GM21447 (cell line): ENCODE measurements around the gene ITGB3.

Experiments used
- ATAC-seq: cut with Tn5 transposase; IDR thresholded peaks from one replicate; pipeline ENCODE4 v1.9.1; 2021; ENCODE audit not compliant: unreplicated experiment

The ITGB3 gene

DNA sequence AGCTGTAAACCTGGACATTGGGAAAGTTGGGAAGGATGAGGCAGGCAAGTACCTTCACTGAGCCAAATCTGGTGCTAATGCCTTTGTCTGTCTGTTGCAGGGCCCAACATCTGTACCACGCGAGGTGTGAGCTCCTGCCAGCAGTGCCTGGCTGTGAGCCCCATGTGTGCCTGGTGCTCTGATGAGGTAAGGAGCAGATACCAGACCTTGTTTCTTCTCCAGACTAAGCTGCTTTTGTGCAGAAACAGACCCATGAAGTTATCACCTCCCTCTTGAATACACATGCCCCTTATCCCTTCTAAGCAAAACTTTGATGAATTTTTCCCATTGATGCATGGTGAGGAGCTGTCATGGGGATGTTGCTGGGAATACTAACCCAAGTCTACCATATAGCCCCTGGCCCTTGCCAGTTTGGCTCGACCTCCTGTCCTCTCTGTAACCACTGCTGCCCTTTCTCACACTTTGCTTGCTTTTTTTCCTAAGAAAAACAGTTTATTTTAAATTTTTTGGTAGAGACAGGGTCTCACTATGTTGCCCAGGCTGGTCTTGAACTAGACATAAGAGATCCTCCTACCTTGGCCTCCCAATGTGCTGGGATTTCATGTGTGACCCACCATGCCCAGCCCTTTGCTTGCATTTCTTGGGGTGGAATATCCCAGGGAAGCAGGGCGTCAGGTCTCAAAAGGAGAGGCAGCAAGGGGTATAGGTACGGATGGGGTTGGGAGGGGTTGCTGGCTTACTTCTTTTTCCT is 20.9 kb downstream of the ITGB3 start:
- no peak for ATAC-seq

DNA sequence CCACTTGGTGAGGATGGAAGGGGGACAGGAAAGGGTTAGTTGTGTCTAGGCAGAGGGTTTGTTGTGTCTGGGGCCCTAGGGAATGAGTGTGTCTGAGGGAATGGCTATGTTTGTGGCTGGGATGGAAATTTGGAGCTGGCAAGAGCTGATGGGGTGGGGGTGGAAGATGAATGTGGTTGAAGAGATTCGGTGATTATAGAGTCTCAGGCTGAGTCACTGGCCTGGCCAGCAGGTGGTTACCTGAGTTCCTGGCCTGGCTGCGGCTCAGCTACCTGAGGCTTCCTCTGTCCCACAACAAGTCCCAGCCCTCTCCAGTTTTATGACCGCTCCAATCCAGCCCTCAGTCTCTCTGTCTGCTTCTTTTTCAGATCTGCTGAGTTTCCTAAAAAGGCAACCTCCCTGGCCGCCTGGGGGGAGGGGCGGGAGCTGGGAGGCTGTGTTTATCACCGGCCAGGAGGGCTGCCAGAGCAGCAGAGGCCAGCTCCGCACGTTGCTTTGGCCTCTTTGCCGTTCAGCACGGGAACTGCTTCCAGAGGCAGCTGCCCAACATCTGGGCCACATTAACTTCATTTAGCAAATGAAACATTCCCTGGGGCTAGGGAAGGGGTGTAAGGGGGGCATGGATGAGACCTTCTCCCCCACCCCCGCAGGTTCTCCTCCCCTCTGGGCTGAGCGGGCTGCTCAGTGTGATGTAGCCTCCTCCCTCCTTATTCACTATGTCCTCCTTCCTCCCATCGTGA is 21.8 kb downstream of the ITGB3 start:
- ATAC-seq: no peak

DNA sequence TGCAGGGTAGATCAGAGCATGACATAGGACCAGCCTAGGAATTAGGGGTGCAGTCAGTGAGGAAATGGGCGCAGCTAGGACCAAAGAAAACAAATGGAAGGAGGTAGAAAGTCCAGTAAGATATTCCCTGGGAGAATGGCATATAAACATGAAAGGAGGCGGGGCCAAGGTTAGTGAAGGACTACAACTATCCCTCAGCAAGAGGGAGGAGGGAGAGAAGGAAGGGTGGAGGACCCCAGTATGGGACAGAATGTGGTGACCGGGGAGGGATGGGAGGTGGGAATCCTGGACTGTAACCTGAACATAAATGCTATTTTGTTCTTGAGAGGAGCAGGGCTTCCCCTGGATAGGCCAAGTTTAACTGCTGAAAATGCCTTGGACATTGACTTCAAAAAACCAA is 22.8 kb downstream of the ITGB3 start:
- ATAC-seq: no peak

DNA sequence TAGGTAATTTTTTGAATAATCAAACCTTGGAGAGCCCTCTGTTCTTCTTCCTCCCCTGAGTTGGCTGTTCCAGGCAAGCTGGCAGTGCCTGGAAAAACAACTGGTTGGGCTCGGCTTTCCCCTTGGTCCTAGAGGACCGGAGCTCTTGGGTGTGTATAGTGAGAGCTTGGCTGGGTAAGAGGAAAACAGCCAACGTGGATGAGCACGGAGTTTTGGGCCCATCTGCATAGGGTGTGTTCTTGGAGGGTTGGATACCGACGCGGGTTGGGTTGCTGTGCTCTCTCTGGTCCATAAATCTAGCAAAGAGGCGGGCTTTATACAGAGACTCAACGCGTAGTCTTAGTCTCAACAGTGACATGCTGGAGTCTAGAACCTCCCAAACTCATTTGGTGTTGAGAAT is 23.2 kb downstream of the ITGB3 start:
- ATAC-seq: no peak

DNA sequence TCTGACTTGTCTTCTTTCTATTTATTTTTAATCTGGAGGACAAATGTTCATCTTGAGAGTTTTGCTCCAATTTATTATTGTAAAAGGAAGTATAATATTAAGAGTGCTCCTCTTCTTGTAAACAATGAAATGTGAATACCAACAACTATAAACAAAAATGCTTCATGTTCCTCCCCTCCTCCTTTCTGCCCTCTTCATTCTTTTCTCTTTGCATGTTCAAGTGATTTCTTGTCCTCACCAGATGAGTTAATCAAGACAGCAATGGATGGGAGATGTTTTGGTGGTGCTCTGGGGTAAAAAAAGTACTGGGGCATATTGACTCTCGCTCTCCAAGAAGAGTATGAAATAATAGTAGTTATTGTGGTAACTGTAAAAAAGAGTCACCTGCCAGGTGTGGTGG is 24.3 kb downstream of the ITGB3 start:
- ATAC-seq: no peak

DNA sequence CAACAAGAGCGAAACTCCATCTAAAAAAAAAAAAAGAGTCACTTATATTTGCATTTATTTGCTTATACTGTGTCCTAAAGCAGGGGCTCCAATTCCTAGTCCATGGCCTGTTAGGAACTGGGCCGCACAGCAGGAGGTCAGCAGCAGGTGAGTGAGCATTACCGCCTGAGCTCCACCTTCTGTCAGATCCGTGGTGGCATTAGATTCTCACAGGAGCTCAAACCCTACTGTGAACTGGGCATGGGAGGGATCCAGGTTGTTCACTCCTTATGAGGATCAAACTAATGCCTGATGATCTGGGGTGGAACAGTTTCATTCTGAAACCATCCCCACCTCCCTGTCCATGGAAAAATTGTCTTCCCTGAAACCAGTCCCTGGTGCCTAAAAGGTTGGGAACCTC is 24.9 kb downstream of the ITGB3 start:
- ATAC-seq: no peak

DNA sequence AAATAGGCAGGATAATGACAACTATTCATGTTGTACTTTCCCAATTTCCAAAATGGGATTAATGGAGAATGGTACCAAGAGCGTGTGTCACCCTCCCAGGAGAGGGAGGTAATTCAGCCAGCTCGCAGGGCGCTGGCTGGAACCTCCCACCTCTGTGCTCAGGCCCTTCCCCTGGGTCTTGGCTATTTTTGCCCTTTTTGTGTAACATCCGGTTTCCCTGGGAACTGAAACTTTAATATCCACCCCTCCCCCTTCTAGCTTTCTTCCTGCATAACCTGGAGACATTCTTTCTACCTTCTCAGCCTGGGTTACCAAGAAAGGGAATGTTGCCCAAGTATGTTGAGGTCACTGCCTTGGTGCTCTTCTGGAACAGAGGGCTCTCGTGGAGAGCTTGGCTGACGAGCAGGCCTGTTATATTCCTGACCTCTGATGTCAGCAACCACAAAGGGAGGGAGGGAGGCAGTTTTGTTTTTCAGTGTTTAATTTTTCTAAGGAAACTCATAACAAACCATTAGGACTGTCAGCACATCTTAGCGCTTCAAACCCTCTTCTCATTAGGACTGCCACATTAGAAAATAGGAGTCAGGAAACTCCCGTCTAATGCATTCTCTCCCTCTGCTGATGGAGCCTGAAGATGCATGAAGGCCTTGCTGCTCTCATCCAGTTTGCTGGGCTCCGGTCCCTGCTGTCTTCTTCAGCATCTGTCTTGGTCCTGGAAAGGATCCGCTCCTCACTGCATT is 25.6 kb downstream of the ITGB3 start:
- ATAC-seq: peak; percentile 80

DNA sequence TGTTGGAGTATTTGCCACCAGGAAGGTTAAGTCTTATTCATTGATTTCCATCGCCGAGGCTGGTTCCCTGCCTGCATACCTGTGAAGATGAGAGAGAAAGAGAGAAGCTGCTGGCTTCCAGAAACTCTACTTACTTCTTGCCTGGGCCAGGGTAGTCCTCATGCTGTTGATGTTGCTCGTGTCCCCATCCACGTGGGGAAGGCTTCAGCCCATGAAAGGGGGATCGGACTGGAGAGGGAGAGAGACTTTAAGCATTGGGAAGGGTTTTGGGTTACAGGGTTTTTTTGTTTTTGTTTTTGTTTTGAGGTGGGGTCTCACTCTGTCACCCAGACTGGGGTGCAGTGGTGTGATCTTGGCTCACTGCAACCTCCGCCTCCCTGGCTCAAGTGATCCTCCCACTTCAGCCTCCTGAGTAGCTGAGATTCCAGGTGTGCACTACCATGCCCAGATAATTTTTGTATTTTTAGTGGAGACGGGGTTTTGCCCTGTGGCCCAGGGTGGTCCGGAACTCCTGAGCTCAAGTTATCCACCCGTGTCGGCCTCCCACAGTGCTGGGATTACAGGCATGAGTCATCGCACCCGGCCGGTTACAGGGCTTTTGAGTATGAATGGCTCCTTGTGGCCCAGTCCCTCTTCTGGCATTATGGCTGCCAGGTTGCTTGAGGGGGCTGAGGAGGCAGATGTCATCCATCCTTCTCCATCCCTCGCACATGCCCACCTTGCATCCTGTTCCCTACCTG is 26.6 kb downstream of the ITGB3 start:
- no peak for ATAC-seq

DNA sequence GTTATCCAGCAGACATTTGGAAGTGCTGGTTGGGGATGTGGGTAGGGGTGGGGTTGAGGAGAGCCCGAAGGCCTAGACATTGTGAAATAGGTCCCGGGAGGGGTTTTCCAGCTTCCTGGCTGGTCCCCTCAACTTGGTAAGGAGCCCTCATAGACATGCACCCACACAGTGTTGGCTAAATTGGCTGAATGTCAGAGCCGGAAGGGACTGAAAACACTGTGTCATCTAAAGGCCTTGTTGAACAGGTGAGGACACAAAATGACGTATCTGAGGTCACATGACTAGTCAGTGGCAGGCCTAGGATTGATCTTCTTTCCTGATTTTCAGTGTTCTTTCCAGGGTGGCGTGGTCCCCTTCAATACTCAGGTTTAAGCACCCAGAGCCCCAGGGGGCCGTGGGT is 27.6 kb downstream of the ITGB3 start:
- no peak for ATAC-seq

DNA sequence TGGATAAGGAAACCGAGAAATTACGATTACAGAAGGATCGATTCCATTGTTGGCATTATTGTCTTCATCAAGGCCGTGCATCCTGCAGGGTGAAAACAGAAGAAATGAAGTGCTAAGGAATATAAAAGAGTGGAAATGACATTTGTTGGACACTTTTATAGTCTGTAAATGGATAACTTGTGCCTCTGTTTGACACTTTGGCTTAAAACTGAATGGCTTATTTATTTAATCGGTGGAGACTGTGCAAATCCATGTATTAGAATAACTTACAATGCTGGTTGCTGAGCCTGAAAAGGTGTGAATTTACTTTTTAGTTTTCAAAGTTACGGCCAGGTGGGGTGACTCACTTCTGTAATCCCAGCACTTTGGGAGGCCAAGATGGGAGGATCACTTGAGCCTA is 31.4 kb downstream of the ITGB3 start:
- ATAC-seq: no peak

DNA sequence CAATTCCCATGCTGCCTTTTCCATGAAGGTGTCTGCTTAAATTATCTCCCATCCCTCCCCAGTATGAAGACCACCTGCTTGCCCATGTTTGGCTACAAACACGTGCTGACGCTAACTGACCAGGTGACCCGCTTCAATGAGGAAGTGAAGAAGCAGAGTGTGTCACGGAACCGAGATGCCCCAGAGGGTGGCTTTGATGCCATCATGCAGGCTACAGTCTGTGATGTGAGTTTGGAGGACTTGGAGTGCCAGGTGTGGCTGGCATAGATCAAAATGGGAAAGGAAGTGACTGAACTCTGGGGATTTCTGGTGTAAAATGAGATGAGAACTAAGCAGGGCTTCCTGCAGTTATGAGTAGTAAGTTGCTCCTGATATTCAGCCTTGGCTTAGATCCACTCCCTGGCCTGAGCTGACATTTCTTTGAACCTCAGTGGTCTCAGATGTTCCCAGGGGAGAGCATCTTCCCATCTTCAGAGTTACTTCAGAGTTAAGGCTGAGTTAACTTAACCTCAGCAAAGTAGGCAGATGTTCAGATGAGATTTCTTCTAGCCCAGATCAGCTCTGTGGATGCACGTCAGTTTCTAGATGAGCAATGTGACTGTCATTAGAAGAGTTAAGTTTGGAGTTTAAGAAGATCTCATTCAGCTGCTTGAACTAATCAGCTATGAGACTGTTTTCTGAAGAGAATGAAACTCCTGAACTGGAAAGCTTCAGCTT is 32.7 kb downstream of the ITGB3 start:
- peak; percentile 73 for ATAC-seq

DNA sequence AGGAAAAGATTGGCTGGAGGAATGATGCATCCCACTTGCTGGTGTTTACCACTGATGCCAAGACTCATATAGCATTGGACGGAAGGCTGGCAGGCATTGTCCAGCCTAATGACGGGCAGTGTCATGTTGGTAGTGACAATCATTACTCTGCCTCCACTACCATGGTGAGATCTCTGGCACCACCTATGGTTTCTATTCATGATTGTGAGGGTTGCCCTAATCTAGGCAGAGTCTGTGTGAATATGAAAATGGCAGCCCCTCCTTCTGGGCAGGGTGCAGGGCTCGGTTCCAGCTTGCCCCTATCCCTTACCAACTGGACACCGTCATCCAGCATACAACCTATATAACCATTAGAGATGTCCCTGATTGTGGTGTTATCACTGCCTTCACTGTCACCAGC is 33.4 kb downstream of the ITGB3 start:
- ATAC-seq: peak; percentile 41

DNA sequence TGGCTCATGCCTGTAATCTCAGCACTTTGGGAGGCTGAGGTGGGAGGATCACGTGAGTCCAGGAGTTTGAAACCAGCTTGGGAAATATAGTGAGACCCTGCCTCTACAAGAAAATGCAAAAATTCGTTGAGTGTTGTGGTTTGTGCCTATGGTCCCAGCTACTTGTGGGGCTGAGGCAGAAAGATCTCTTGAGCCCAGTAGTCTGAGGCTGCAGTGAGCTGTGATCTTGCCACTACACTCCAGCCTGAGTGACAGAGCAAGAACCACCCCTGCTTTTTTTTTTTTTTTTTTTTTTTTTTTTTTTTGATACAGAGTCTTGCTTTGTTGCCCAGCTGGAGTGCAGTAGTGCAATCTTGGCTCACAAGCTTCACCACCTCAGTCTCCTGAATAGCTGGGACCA is 34.0 kb downstream of the ITGB3 start:
- no peak for ATAC-seq

DNA sequence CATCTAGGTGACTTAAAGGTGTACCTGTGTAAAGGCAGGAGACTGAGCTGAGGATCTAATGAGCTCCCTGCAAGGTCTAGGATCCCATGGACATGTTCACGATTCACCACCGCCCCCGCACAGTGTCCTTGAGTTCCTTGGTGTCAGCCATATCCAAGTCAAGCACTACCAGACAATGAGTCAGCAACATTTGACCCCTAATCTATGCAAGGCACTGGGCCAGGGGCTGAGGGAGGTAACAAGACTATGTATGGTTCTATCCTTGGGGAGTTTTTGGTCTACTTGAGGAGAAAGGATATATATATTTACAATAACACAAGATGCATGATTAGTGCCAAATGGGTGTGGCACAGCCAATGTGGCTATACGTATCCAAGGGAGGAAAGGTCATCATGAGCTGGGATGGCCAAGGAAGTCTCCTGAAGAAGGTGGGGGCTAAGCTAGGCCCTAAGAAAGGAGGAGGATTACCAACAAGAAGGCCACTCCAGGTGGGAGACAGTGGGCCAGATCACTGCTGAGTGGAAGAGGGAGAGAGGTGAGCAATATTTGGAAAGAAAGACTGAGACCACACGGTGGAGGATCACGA is 35.0 kb downstream of the ITGB3 start:
- ATAC-seq: no peak

DNA sequence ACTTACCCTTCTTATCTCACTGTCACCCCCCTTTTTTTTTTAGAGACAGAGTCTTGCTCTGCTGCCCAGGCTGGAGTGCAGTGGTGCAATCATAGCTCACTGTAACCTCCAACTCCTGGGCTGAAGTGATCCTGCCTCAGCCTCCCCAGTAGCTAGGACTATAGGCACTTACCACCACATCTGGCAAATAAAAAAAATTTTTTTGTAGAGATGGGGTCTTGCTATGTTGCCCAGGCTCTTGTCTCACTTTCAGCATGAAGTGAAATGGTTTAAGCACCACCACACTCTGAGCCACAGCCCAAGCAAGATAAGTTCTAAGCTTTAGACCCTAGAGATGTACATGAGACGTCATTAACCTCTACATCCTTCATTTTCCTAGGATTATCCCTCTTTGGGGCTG is 35.7 kb downstream of the ITGB3 start:
- ATAC-seq: no peak

DNA sequence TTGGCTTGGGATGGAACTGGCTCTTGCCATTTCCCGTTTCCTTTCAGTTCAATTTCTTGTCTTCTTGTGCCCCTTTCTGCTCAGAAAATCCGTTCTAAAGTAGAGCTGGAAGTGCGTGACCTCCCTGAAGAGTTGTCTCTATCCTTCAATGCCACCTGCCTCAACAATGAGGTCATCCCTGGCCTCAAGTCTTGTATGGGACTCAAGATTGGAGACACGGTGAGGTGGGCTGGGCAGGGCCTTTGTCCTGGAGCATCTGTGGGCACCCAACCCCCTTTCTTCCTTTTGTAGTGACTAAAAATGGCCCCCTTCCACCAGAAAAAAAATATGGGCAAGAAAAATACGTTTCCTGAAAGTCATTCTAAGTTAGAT is 37.2 kb downstream of the ITGB3 start:
- no peak for ATAC-seq

DNA sequence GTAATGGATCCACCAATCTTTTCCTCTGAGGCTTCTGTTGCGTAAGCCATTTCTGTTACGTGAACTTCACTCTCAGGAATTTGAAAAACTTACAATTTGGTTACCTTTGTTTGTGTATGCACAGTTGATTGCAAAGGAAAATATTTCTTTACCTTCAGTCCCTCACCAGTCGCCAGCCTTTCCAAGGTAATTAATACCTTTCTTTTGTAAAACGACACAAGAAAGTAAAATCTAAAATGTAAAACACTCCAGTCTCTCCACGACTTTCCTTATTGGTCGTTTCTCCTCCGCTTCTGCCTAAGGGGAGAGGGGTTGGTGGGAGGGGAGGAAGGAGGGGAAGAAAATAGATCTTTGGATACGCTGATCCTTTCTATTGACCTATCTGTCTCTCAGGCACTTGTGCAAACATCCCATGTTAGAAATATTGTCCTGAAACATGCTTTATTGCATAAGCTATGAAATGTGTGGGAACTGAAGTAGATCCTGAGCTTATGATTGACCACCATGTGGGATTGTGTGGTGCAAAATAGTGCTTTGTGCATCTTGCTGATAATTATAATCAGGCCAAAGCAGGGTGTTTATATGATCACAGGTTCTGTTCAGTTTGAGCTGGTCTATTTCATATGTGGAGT is 37.7 kb downstream of the ITGB3 start:
- ATAC-seq: no peak

DNA sequence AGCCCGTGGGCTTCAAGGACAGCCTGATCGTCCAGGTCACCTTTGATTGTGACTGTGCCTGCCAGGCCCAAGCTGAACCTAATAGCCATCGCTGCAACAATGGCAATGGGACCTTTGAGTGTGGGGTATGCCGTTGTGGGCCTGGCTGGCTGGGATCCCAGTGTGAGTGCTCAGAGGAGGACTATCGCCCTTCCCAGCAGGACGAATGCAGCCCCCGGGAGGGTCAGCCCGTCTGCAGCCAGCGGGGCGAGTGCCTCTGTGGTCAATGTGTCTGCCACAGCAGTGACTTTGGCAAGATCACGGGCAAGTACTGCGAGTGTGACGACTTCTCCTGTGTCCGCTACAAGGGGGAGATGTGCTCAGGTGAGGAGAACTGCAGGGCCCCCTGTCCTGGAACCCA is 38.6 kb downstream of the ITGB3 start:
- no peak for ATAC-seq

DNA sequence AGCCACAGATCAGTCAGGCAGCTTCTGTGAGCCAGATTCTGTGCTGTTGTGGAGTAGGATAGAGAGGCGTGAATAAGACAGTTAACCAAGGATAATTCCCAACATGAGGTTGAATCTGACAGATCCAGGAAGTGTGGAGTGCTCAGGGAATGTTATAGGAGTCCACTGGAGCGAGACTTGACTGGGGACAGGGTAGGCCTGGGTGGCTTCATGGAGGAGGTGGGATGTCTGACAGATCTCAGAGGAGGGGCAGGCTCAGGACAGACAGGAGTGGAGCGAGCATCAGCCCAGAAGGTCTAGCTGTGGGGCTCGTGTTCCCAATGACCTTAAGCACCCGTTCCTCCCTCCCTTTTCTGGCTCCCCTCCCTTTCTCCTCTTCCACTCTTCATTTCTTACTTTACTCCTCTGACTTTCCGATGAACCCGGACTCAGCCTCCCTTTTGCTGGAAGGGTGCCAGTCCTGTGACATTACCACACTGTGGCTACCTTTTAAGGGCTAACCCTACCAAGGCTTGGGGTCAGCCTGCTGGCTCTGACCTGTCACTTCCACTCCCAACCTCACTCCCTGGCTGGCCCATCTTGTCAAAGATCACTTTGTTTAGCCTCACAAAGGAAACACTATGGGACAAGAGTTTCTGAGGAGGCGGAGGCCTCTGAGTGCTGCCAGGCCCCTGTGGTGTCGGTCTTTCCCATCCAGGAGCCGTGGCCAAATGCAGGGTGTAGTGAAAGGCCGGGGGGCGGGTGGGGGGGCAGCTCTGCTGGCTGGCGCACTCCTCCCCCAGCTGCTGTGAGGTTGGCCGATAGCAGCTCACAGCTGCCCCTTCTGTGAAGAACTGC is 41.6 kb downstream of the ITGB3 start:
- no peak for ATAC-seq
